ENCODE data around the gene SNX25. TPM values are rescaled to one million over a fixed set of nuclear protein-coding genes. Genes with fewer than 3 reads are reported as not detected.
"Not testable (repeated sequence)": the region's sequence is repeated elsewhere in the genome, so short reads cannot be mapped to it uniquely, and the experiment has no call there.

The SNX25 gene
- total RNA-seq, 4 donors from 2014 or later: 7.1 to 113 (median 20.9) TPM

DNA sequence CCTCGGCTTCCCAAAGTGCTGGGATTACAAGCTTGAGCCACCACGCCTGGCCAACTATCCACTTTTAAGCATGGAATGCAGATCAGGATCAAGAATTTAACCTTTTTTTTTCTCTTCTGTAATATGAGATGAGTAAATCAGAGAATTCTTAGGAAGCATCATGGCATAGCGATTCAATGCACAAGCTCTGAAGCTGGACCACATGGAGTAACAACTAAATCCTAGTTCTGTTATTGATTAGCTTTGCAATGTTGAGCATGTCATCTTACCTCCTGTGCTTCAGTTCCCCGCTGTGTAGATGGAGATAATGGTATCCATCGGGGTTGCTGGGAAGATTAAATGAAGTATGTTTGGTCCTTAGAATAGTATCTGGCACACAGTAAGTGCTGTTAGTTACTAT, 1.9 kb upstream of the SNX25 start:
- intact Hi-C loops (cut with DNase I; ENCODE audit: low total_unique reads): no loop called here
- H3K4me1 ChIP-seq: peaks cover 0 to under 1% of the 10 kb centered on the region in 2 donors

DNA sequence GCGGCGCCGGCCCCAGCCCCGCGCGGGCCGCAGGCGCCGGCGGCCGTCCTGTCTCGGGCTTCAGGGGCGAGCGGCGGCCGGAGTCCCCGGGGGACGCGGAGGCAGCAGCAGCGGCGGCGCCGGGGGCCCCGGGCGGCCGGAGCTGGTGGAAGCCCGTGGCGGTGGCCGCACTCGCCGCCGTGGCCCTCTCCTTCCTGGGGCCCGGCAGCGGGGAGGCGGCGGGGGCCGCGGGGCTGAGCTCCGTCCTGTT, 379 bp downstream of the SNX25 start:
- H3K4me1 ChIP-seq; DNase-seq; H3K36me3 ChIP-seq; H3K27me3 ChIP-seq; H3K9me3 ChIP-seq; intact Hi-C loops (cut with DNase I; ENCODE audit: low total_unique reads): not testable (repeated sequence)
- Histone ChIP-seq H3K4me3 (peak overlapping the region; percentile 35 to 86), H3K27ac (peak overlapping the region; percentile 89 to 93)

More for the DNA sequence above, 1.9 kb upstream of the SNX25 start:
- DNase-seq: no peak
- no peaks in the 10 kb centered on the region for H3K9me3 ChIP-seq
- H3K4me3 ChIP-seq: no peak overlapping the region
- TF ChIP-seq POLR2A (IDR thresholded peaks at IDR 0.05): no peak
- TF ChIP-seq, protein P1, sequence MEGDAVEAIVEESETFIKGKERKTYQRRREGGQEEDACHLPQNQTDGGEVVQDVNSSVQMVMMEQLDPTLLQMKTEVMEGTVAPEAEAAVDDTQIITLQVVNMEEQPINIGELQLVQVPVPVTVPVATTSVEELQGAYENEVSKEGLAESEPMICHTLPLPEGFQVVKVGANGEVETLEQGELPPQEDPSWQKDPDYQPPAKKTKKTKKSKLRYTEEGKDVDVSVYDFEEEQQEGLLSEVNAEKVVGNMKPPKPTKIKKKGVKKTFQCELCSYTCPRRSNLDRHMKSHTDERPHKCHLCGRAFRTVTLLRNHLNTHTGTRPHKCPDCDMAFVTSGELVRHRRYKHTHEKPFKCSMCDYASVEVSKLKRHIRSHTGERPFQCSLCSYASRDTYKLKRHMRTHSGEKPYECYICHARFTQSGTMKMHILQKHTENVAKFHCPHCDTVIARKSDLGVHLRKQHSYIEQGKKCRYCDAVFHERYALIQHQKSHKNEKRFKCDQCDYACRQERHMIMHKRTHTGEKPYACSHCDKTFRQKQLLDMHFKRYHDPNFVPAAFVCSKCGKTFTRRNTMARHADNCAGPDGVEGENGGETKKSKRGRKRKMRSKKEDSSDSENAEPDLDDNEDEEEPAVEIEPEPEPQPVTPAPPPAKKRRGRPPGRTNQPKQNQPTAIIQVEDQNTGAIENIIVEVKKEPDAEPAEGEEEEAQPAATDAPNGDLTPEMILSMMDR (IDR thresholded peaks at IDR 0.05): no peak
- no peaks in the 10 kb centered on the region for H3K36me3 ChIP-seq
- no peak overlapping the region for H3K27ac ChIP-seq
- no peaks in the 10 kb centered on the region for H3K27me3 ChIP-seq

DNA sequence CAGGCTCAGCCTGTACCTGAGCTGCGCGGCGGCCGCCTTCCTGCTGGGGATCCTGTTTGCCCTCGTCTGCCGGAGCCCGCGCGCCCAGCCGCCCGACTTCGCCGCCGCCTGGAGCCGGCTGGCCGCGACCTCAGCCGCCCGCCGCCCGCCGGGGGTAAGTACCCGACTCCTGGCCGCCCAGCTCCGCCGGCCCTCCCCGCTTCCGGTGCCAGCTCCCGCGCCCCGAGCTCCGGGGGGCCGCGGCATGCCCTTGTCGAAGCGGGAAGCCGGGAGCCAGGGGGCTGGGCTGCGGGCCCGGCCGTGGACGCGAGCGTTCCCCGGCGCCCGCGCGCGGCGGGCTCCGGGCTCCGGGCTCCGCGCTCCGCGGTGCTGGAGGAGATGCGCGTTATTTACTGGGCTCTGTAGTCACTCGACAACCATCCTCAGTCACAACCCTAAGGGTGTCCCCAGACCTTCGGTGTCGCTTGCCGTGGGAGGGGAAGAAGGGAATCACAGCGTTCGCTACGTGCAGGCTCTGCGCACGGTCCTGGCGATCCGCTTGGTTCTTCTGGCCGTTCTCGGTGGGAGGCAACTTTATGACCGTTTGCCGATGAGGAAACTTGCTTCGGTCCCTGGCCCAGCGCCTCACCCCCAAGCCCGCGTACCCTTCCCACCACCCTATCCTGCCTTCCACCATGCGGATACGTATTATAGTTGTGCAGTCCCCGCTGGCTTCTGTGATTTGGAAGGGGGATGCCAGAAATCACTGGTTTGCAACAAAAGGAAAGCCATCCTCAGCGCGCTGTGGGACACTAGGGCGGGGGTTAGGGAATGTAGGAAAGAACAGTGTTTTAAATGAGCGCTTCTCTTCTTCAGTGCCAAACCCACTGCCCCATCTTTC, 944 bp downstream of the SNX25 start:
- no peaks in the 10 kb centered on the region for H3K4me1 ChIP-seq
- H3K9me3 ChIP-seq: no peaks in the 10 kb centered on the region
- peak overlapping the region; percentile 35 to 86 for H3K4me3 ChIP-seq
- TF ChIP-seq POLR2A (IDR thresholded peaks at IDR 0.05): peak; percentile 21 to 23
- TF ChIP-seq, protein P1 (IDR thresholded peaks at IDR 0.05): no peak
- no peaks in the 10 kb centered on the region for H3K27me3 ChIP-seq
- intact Hi-C loops (cut with DNase I; ENCODE audit: low total_unique reads): no loop called here
- H3K27ac ChIP-seq: peak overlapping the region; percentile 89 to 93
- H3K36me3 ChIP-seq: no peaks in the 10 kb centered on the region
- DNase-seq: peak in 1 of 2 donors; percentile 43

DNA sequence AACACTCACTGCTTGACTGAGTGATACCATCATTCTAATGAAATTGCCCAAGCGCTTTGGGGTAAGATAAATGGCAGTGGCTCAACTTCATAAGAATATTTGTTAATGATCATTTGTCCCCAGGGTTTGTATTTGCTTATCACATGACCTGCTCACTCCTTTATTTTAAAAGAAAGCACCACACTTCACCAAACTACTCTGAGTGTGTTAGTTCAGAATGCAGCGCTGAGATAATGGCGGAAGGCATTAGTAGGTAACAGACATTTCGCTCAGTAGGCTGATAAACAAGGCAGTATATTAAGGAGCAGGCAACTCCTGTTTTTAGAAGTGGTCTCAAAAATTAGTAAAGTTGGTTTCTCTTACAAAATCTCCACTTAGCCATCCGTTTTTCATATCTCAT, 1.6 kb downstream of the SNX25 start:
- intact Hi-C loops (cut with DNase I; ENCODE audit: low total_unique reads): no loop called here

DNA sequence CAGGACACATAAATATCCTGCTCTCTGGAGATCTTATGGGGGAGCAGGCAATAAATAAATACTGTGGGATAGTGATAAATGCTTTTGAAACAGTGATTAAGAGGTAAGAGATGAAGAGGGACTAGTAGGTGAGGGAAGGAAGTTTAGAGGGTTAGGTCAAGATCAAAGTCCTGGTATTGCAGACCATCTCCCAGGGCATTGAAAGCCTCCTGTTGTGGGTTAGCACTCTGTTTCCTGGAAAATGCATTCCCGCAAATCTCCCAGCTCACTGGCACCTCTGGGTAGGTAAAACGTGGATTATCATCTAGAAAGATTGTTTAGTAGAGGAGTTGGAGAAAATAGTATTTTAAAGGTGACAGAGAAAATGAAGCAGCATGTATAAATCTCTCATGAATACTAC, 2.2 kb downstream of the SNX25 start:
- H3K27me3 ChIP-seq: no peaks in the 10 kb centered on the region
- H3K4me3 ChIP-seq: no peak overlapping the region
- peak overlapping the region in 1 of 2 donors; percentile 93 for H3K27ac ChIP-seq
- no peaks in the 10 kb centered on the region for H3K4me1 ChIP-seq
- no peaks in the 10 kb centered on the region for H3K36me3 ChIP-seq
- no peak for DNase-seq
- intact Hi-C loops (cut with DNase I; ENCODE audit: low total_unique reads): no loop called here
- no peaks in the 10 kb centered on the region for H3K9me3 ChIP-seq
- TF ChIP-seq, protein P1 (IDR thresholded peaks at IDR 0.05): no peak
- TF ChIP-seq POLR2A (IDR thresholded peaks at IDR 0.05): no peak

More for the DNA sequence above, 1.6 kb downstream of the SNX25 start:
- Histone ChIP-seq H3K27ac (peak overlapping the region; percentile 89 to 93), H3K36me3 (no peaks in the 10 kb centered on the region), H3K4me3 (peak overlapping the region; percentile 35 to 86), H3K4me1 (no peaks in the 10 kb centered on the region), H3K9me3 (no peaks in the 10 kb centered on the region), H3K27me3 (no peaks in the 10 kb centered on the region)
- no peak for TF ChIP-seq POLR2A (IDR thresholded peaks at IDR 0.05)
- TF ChIP-seq, protein P1 (IDR thresholded peaks at IDR 0.05): no peak
- DNase-seq: no peak
